H1 (cell line): ENCODE data around the gene TSKU.

Source experiments
- NRF1 ChIP-seq: IDR thresholded peaks from 2 replicates; pipeline ENCODE4 v1.6.1; 2011; ENCODE audit warnings: mild to moderate bottlenecking, low read depth, low read length, improper control_type of control experiment
- RBBP5 ChIP-seq: IDR thresholded peaks from 2 replicates; pipeline ENCODE4 v1.7.1; 2012; ENCODE audit warnings: low read depth, mild to moderate bottlenecking, inconsistent platforms, low read length, moderate library complexity, borderline replicate concordance
- SP1 ChIP-seq: IDR thresholded peaks from 2 replicates; pipeline ENCODE4 v1.6.1; 2011; ENCODE audit warnings: low read depth, low read length

GRCh38 chr11:76762356-76762752 is 20.8 kb upstream of the TSKU start:
- no peak for TF ChIP-seq SP1
- no peak for TF ChIP-seq RBBP5
- no peak for TF ChIP-seq NRF1
